Gastroesophageal sphincter (tissue), 3 donors: Measurements from ENCODE around the gene RNF152.

Source experiments
- CTCF ChIP-seq, 4 experiments: fragments of 200-600 bp in 2 of 4; fragments of 450-650 bp in 2 of 4; sonication (generic) in 1 of 4; IDR thresholded peaks; one replicate each; pipeline ENCODE4 v1.5.1; 2017 to 2019; ENCODE audit warnings: antibody characterized with exemption in 4 of 4, mild to moderate bottlenecking in 2 of 4, moderate library complexity in 2 of 4
- POLR2A ChIP-seq, 2 donors: fragments of 450-650 bp; IDR thresholded peaks; one replicate each; pipeline ENCODE4 v1.6.1; 2017; ENCODE audit warnings: antibody characterized with exemption in 2 of 2, mild to moderate bottlenecking in 2 of 2, moderate library complexity in 1 of 2

GRCh38 chr18:61772293-61772848 is 120.4 kb downstream of the RNF152 start:
- TF ChIP-seq CTCF (IDR thresholded peaks at IDR 0.05) (no peak), POLR2A (IDR thresholded peaks at IDR 0.05) (no peak)
